Fibroblast of lung (primary cell): Measurements from ENCODE around the gene KRT8.

Experiments used
- EZH2 ChIP-seq: IDR thresholded peaks from 2 replicates; pipeline ENCODE4 v1.5.1; 2012; ENCODE audit warnings: low read length, control low read depth, mild to moderate bottlenecking; ENCODE audit errors: missing control alignments
- TF ChIP-seq, protein P1 (sequence below), 2 donors: IDR thresholded peaks in 1 of 2; conservative IDR thresholded peaks in 1 of 2; 1 replicate in 1 of 2; 2 replicates in 1 of 2; pipeline ENCODE4 v1.5.1; 2011 to 2012; ENCODE audit warnings: low read length in 2 of 2, control low read depth in 1 of 2, inconsistent platforms in 1 of 2, low read depth in 1 of 2, mild to moderate bottlenecking in 1 of 2

DNA sequence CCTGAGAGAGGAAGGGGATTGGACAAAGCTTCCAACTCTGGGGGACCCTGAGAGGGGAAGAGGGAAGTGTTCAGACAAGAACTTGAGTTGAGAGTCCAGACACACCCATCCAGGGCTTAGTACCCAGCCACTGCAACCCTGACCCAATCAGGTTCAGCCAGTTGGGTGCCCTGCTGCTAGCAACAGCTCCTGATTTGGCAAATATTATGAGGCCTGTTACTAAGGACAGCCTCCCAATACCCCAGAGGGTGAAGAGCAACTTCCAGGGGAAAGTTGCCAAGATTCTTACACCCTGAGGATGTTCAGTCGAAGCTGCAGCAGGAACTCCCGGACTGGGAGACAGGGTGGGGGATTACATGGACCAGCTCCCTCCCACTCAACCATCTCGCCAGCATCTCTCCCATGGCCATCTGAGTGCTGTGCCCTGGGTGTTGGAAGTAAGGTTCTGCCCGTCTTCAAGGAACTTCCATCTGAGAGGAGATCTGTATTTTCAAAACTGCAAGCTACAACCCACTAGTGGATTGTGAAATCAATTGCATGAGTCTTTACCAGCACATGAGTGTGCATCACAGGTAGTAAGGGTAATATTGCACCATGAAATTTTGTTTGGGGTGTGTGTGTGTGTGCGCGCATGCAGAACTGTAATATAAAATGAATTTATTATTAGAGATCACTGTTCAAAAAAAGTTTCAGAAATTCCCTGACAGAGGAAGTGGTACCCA lies 44.6 kb downstream of the KRT8 start:
- TF ChIP-seq EZH2: no peak
- TF ChIP-seq, protein P1, sequence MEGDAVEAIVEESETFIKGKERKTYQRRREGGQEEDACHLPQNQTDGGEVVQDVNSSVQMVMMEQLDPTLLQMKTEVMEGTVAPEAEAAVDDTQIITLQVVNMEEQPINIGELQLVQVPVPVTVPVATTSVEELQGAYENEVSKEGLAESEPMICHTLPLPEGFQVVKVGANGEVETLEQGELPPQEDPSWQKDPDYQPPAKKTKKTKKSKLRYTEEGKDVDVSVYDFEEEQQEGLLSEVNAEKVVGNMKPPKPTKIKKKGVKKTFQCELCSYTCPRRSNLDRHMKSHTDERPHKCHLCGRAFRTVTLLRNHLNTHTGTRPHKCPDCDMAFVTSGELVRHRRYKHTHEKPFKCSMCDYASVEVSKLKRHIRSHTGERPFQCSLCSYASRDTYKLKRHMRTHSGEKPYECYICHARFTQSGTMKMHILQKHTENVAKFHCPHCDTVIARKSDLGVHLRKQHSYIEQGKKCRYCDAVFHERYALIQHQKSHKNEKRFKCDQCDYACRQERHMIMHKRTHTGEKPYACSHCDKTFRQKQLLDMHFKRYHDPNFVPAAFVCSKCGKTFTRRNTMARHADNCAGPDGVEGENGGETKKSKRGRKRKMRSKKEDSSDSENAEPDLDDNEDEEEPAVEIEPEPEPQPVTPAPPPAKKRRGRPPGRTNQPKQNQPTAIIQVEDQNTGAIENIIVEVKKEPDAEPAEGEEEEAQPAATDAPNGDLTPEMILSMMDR (conservative IDR thresholded peaks at IDR 0.05 in 1 of 2, IDR thresholded peaks at IDR 0.05 in 1 of 2; ENCODE audit: low read depth in 1 of 2, low read length in 2 of 2): no peak
